Heart right ventricle (tissue), 16 donors: ENCODE measurements around the gene ZDHHC18. TPM values are rescaled to one million over a fixed set of nuclear protein-coding genes. Genes with fewer than 3 reads are reported as not detected.

Source experiments
- ATAC-seq, 8 donors: fragments of 200-7000 bp; cut with Tn5 transposase; one replicate each; pipeline ENCODE4 v1.9.1; 2020; ENCODE audit warnings: mild to moderate bottlenecking in 8 of 8, moderate library complexity in 8 of 8, moderate number of reproducible peaks in 1 of 8
- DNase-seq, 2 donors: peaks; one replicate each; pipeline ENCODE4 v3.0.0-alpha.2; 2020
- H3K27ac ChIP-seq, 10 donors: fragments of 200-600 bp; sonication (generic) in 2 of 10; one replicate each; pipeline versions ENCODE4 v1.5.0 to v1.8.0; 2020 to 2022; ENCODE audit warnings: mild to moderate bottlenecking in 3 of 10
- H3K27me3 ChIP-seq, 7 donors: fragments of 200-600 bp; one replicate each; pipeline ENCODE4 v1.8.0; 2021 to 2022; ENCODE audit warnings: mild to moderate bottlenecking in 2 of 7
- H3K36me3 ChIP-seq, 9 donors: fragments of 200-600 bp; sonication (generic) in 1 of 9; one replicate each; pipeline versions ENCODE4 v1.5.0 to v1.8.0; 2020 to 2022; ENCODE audit warnings: mild to moderate bottlenecking in 2 of 9
- H3K4me1 ChIP-seq, 9 donors: fragments of 200-600 bp; sonication (generic) in 1 of 9; one replicate each; pipeline versions ENCODE4 v1.5.0 to v1.8.0; 2020 to 2022; ENCODE audit warnings: mild to moderate bottlenecking in 4 of 9
- H3K4me3 ChIP-seq, 10 donors: fragments of 200-600 bp; sonication (generic) in 2 of 10; one replicate each; pipeline versions ENCODE4 v1.5.0 to v1.8.0; 2020 to 2022; ENCODE audit warnings: mild to moderate bottlenecking in 7 of 10, moderate library complexity in 2 of 10
- H3K9me3 ChIP-seq, 11 donors: fragments of 200-600 bp in 10 of 11; sonication (generic) in 2 of 11; one replicate each; pipeline versions ENCODE4 v1.5.0 to v1.8.0; 2013 to 2022; ENCODE audit warnings: mild to moderate bottlenecking in 2 of 11, control low read depth in 1 of 11, moderate library complexity in 1 of 11
- CTCF ChIP-seq, 9 donors: fragments of 200-600 bp; sonication (generic) in 2 of 9; IDR thresholded peaks; one replicate each; pipeline versions ENCODE4 v1.5.0 to v1.8.0; 2021 to 2022; ENCODE audit warnings: antibody characterized with exemption in 9 of 9, mild to moderate bottlenecking in 5 of 9, moderate library complexity in 1 of 9
- WGBS, 2 donors: extraction: QIAGEN DNeasy Blood & Tissue Kit; methylation state at CpG; one replicate each; pipeline ENCODE4 v1.1.7; 2013; ENCODE audit warnings: inconsistent platforms in 1 of 2; 5-methylcytosine and 5-hydroxymethylcytosine counted together
- intact Hi-C, 10 donors: fragments of 100-400 bp; cut with DNase I; formaldehyde crosslinking; loops; one replicate each; pipeline versions ENCODE4 v1.11.1 to v1.14.2; 2022
- polyA plus RNA-seq, 2 donors: library from polyadenylated mRNA; stranded (reverse); fragments of 200-250 nt; gene quantifications; one replicate each; pipeline ENCODE4 v1.2.3, GENCODE V29; 2013
- total RNA-seq, 10 donors: library from RNA; stranded (reverse); fragmentation: NEBNext Ultra II Directional in 3 of 10; extraction: Animal tissue kit (Norgen Biotek cat#: 25700) in 3 of 10; gene quantifications; one replicate each; pipeline versions ENCODE4 v1.2.1 to v1.2.4, GENCODE V29; 2021 to 2023
- donor health status: Arrhythmogenic right ventricular cardiomyopathy.
- donor health status: ischemic (EF 13 %, LVEDD 7.1; RV severe dilation, severe dysfunction).
- donor health status: healthy with polysubstance abuse.
- donor health status: DM: no; HTN: yes; CAD: no.
- donor health status: DM: no; HTN: no; CAD: no.
- donor health status: ischemic (EF 25% LVEDD 6.9; RV normal size, moderate dysfunction).
- donor health status: ischemic (EF 25% LVEDD 5.7; RV mildly dilated, moderate dysfunction).
- donor health status: healthy.
- donor health status: DM: yes; HTN: yes; CAD: no.
- donor health status: Ischemic cardiomyopathy.
- donor health status: ischemic (EF 35%, LVEDD 5.7; RV mildly dilated, moderate dysfunction).
- donor health status: nonischemic (EF 11% LVEDD 7.7; RV severe dilation, severe dysfunction).
- donor health status: DM: yes; HTN: yes; CAD: no.
- donor health status: PGD.
- donor health status: ischemic (EF 29% LVEDD 5.4; RV normal size, mild dysfunction).
- donor health status: nonischemic (EF 23%, LVEDD 6.1; RV moderate dilation, normal function).

The ZDHHC18 gene
- total and polyA plus RNA-seq, 12 donors, result 7.4 to 19.1 (median 11.8) TPM

GRCh38 chr1:26784023-26784871 lies 42.2 kb upstream of the ZDHHC18 start:
- no peaks in the 10 kb centered on the region for H3K27me3 ChIP-seq
- peak overlapping the region in 9 of 10 donors; percentile 72 to 100 (median 99) for H3K27ac ChIP-seq
- intact Hi-C loops, result loop anchor here in 4 of 10 donors (2.0 to 10.0 kb wide), 4 partner anchors 39 to 89 kb away; partner anchors contain the start of gene ARID1A (in 1 of the 4)
- peak in 3 of 9 donors; percentile 24 to 42 (median 33) for TF ChIP-seq CTCF (IDR thresholded peaks at IDR 0.05)
- H3K9me3 ChIP-seq, result no peaks in the 10 kb centered on the region
- no peak overlapping the region for H3K4me3 ChIP-seq
- H3K4me1 ChIP-seq, result peaks cover 25 to 82% (median 64%) of the 10 kb centered on the region in 9 donors
- peaks cover 0 to 40% (median 13%) of the 10 kb centered on the region in 9 donors for H3K36me3 ChIP-seq
- peak; percentile 51 to 89 for DNase-seq
- 85 to 91% methylated on average over 2 of the region's 2 CpGs for WGBS, 2 donors
- peak; percentile 12 to 64 (median 44) for ATAC-seq

- H3K4me1 ChIP-seq, result peaks cover 25 to 89% (median 70%) of the 10 kb centered on the region in 9 donors
- no peak for TF ChIP-seq CTCF (IDR thresholded peaks at IDR 0.05)
Measured at GRCh38 chr1:26784886-26785285, 41.6 kb upstream of the ZDHHC18 start.

GRCh38 chr1:26785611-26786436 lies 40.7 kb upstream of the ZDHHC18 start:
- intact Hi-C loops, result loop anchor here in 6 of 10 donors (2.0 to 10.0 kb wide), 7 partner anchors 34 to 109 kb away; partner anchors contain the start of gene ARID1A (in 1 of the 6)
- peak in 1 of 2 donors; percentile 51 for DNase-seq

More at GRCh38 chr1:26784886-26785285, 41.6 kb upstream of the ZDHHC18 start:
- H3K36me3 ChIP-seq, result peaks cover 0 to 34% (median 7%) of the 10 kb centered on the region in 9 donors
- H3K27ac ChIP-seq, result peak overlapping the region in 9 of 10 donors; percentile 72 to 100 (median 99)
- H3K9me3 ChIP-seq, result no peaks in the 10 kb centered on the region
- 95 to 97% methylated on average over 1 of the region's 1 CpG for WGBS, 2 donors
- H3K4me3 ChIP-seq, result no peak overlapping the region
- DNase-seq, result no peak
- ATAC-seq, result no peak
- no peaks in the 10 kb centered on the region for H3K27me3 ChIP-seq
- intact Hi-C loops, result loop anchor here in 6 of 10 donors (2.0 to 10.0 kb wide), 6 partner anchors 33 to 108 kb away; partner anchors contain the start of gene ARID1A (in 1 of the 6)

More at GRCh38 chr1:26785611-26786436, 40.7 kb upstream of the ZDHHC18 start:
- Histone ChIP-seq H3K27me3 (no peaks in the 10 kb centered on the region), H3K27ac (peak overlapping the region; percentile 97 to 100 (median 99)), H3K9me3 (no peaks in the 10 kb centered on the region), H3K4me1 (peaks cover 25 to 91% (median 80%) of the 10 kb centered on the region in 9 donors), H3K4me3 (peak overlapping the region in 4 of 10 donors; percentile 12 to 82 (median 48)), H3K36me3 (peaks cover 0 to 24% (median 0%) of the 10 kb centered on the region in 9 donors)
- no peak for ATAC-seq
- WGBS, 2 donors, result 63 to 78% methylated on average over 5 of the region's 5 CpGs
- TF ChIP-seq CTCF (IDR thresholded peaks at IDR 0.05), result no peak
